Retinal pigment epithelial cell (primary cell): ENCODE results near the gene OR2A12.

Experiments used
- DNase-seq: peaks from one replicate; pipeline ENCODE4 v3.0.0-alpha.2; 2010; ENCODE audit warnings: low read depth
- H3K4me3 ChIP-seq: 2 replicates; pipeline ENCODE4 v1.5.1; 2011; ENCODE audit warnings: mild to moderate bottlenecking, low read length, control low read depth, moderate library complexity
- TF ChIP-seq, protein P1 (sequence below): conservative IDR thresholded peaks from 2 replicates; pipeline ENCODE4 v1.5.1; 2011; ENCODE audit warnings: low read depth, low read length, control low read depth, inconsistent platforms

Gene OR2A12

DNA sequence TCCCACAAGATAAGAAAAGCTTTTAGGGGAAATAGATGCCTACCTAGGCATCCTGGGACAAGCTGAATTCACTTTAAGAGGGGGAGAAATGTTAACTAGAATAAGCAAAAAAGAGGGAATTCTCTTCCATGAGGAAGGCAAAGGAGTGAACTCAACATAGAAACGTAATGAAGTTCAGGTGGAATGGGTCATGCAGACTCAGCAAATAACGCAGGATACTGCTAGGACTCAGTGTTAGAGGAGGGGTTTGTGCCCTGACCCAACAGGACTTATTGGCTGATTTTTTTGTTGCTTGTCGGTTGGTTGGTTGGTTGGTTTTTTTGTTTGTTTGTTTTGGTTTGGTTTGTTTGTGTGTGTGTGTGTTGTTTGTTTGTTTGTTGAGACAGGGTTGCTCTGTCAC lies 46.2 kb downstream of the OR2A12 start:
- TF ChIP-seq, protein P1, sequence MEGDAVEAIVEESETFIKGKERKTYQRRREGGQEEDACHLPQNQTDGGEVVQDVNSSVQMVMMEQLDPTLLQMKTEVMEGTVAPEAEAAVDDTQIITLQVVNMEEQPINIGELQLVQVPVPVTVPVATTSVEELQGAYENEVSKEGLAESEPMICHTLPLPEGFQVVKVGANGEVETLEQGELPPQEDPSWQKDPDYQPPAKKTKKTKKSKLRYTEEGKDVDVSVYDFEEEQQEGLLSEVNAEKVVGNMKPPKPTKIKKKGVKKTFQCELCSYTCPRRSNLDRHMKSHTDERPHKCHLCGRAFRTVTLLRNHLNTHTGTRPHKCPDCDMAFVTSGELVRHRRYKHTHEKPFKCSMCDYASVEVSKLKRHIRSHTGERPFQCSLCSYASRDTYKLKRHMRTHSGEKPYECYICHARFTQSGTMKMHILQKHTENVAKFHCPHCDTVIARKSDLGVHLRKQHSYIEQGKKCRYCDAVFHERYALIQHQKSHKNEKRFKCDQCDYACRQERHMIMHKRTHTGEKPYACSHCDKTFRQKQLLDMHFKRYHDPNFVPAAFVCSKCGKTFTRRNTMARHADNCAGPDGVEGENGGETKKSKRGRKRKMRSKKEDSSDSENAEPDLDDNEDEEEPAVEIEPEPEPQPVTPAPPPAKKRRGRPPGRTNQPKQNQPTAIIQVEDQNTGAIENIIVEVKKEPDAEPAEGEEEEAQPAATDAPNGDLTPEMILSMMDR, result no peak
- DNase-seq, result no peak
- H3K4me3 ChIP-seq, result no peak overlapping the region

DNA sequence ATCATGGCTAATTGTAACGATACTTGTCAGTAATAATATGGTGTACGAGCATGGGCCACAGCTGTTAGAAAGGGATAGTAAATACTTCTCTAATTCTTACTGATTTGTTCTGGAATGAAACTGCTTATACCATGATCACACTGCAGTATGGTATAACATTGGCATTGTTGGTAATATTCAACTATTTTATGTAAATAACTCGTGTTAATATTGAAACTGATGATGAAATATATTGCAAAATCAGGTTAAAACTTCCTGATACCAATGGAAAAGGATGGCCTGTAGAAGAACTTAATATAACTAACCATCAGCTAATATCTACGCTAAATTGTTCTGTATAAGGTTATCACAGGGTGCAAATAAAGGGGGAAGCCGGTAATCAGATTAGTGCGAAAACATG lies 47.2 kb downstream of the OR2A12 start:
- no peak overlapping the region for H3K4me3 ChIP-seq
- TF ChIP-seq, protein P1, result no peak
- DNase-seq, result no peak

DNA sequence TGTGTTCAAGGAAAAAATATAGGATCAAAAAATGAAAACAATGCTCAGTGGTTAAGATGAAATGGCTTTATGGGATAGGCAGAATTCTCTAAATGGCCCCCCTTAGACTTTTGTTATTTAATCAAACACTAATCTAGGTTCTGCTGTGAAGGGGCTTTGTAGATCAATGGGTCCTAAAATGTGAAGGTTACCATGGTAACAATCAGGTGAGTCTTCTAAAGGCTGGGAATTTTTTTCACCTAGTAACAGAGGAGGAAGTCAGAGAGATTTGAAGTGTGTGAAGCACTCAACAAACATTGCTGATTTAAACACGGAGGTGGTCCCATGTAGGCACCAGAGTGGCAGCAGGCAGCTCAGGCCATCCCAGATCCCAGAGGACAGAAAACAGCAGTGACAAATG lies 48.0 kb downstream of the OR2A12 start:
- TF ChIP-seq, protein P1, result no peak
- H3K4me3 ChIP-seq, result no peak overlapping the region
- no peak for DNase-seq

DNA sequence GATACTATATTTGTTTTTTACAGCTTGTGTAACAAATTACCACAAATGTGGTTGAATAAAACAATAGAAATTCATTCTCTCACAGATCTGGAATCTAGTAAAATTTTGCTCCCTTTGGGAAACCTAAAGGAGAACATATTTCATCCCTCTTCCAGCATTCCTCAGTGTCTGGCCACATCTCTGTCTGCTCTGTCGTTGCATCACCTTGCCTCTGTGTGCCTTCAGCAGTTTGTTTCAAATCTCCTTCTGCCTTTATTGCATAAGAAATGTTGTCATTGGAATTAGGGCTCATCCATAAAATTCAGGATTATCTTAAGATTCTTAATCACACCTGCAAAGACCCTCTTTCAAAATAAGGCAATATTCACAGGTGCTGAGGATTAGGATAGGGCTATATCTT lies 51.4 kb downstream of the OR2A12 start:
- H3K4me3 ChIP-seq, result no peak overlapping the region
- no peak for DNase-seq

DNA sequence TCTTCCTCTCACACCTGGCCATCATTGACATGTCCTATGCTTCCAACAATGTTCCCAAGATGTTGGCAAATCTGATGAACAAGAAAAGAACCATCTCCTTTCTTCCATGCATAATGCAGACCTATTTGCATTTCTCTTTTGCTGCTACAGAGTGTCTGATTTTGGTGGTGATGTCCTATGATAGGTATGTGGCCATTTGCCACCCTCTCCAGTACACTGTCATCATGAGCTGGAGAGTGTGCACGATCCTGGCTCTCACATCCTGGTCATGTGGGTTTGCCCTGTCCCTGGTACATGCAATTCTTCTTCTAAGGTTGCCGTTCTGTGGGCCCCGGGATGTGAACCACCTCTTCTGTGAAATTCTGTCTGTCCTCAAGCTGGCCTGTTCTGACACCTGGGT lies 56.1 kb downstream of the OR2A12 start:
- no peak for DNase-seq
- TF ChIP-seq, protein P1, result no peak
- no peak overlapping the region for H3K4me3 ChIP-seq

More for the DNA sequence above, 51.4 kb downstream of the OR2A12 start:
- TF ChIP-seq, protein P1, result no peak

DNA sequence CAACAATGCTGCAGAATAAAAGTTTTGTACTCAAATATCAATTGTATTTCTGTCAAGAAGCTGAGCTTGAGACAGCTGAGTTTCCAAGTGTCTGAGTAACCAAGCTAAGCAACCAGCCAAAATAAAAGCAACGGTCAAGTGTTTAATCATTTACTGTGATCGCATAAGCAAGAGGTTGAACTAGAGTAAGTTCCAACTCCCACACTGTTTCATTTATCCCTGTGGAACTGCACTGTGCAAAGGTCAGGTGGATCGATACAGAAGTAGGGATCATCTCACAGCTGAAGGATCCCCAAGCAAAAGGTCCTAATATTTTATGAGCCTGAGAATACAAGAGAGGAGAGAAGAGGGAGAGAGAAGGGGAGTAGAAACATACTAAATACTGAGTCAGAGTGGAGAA lies 58.3 kb downstream of the OR2A12 start:
- H3K4me3 ChIP-seq, result no peak overlapping the region
- DNase-seq, result no peak
- TF ChIP-seq, protein P1, result no peak

DNA sequence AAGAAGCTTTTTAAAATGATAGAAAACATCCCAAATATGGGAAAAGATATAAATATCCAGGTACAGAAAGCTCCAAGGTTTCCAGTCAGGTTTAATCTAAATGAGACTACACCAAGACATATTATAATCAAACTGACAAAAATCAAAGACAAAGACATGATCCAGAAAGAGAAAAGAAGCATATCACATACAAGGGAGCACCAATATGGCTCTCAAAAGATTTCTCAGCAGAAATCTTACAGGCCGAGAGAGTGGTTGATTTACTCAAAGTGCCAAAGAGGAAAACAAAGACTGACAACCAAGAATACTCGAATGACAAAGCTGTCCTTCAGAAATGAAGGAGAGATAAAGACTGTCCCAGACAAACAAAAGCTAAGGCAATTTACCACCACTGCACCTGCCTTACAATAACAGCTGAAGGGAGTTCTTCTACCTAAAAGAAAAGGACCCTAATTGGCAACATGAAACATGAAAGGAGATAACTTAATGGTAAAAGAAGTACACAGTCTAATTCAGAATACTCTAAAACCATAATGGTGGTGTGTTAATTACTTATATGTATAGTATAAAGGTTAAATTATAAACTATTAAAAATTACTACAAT lies 62.2 kb downstream of the OR2A12 start:
- DNase-seq, result no peak
- TF ChIP-seq, protein P1, result no peak
- no peak overlapping the region for H3K4me3 ChIP-seq
